Activated CD4-positive, alpha-beta T cell treated with anti-CD3 and anti-CD28 coated beads, Interleukin-2, amount 10 ng/mL, durations not matched to agents 7 days and 5 days (primary cell): ENCODE results near the gene MIA. TPM values are rescaled to one million over a fixed set of nuclear protein-coding genes. Genes with fewer than 3 reads are reported as not detected.
"Not testable (repeated sequence)": the region's sequence is repeated elsewhere in the genome, so short reads cannot be mapped to it uniquely, and the experiment has no call there.

ENCODE experiments used
- CTCF ChIA-PET: fragments of 350-600 bp; sonication (Branson Sonifier 250); formaldehyde crosslinking; loops from one replicate; lab custom pipeline; 2021; ENCODE audit warnings: antibody characterized with exemption; lab: Charles Lee
- POLR2A ChIA-PET: fragments of 350-600 bp; sonication (Branson Sonifier 250); formaldehyde crosslinking; loops from one replicate; lab custom pipeline; 2021; ENCODE audit warnings: antibody characterized with exemption; lab: Charles Lee
- DNase-seq: peaks from one replicate; pipeline ENCODE4 v3.0.0-alpha.2; 2020
- H3K27ac Mint-ChIP-seq: one replicate; pipeline ENCODE4 v1.8.0; 2021; ENCODE audit warnings: mild to moderate bottlenecking, moderate library complexity, mixed read lengths
- H3K27me3 Mint-ChIP-seq: one replicate; pipeline ENCODE4 v1.8.0; 2021; ENCODE audit warnings: mixed read lengths
- H3K36me3 Mint-ChIP-seq: one replicate; pipeline ENCODE4 v1.8.0; 2021; ENCODE audit warnings: low read depth, mixed read lengths
- H3K4me1 Mint-ChIP-seq: one replicate; pipeline ENCODE4 v1.8.0; 2021; ENCODE audit warnings: mixed read lengths
- H3K4me3 Mint-ChIP-seq: one replicate; pipeline ENCODE4 v1.8.0; 2021; ENCODE audit warnings: mild to moderate bottlenecking, moderate library complexity, mixed read lengths
- H3K9me3 Mint-ChIP-seq: one replicate; pipeline ENCODE4 v1.8.0; 2021; ENCODE audit warnings: mixed read lengths
- total RNA-seq, 2 experiments: library from RNA; stranded (reverse); gene quantifications; one replicate each; pipeline ENCODE4 v1.2.3, GENCODE V29; 2021

MIA gene
- total RNA-seq, 2 experiments from 2014 or later, result 0.89 TPM; not detected in 1

GRCh38 chr19:40808497-40808896, 33.2 kb downstream of the MIA start:
- peaks cover 14% of the 10 kb centered on the region for H3K27me3 Mint-ChIP-seq
- peaks cover 66% of the 10 kb centered on the region for H3K36me3 Mint-ChIP-seq
- ChIA-PET CTCF (interaction anchor here (0.5 to 4.3 kb wide), 6 partner anchors 31 to 1499 kb away, joined by 3 to 26 read pairs (median 8); partner anchors contain the start of genes ACTMAP, RAB4B and SNRPA), POLR2A (no interaction called here)
- no peak for DNase-seq
- H3K9me3 Mint-ChIP-seq, result no peaks in the 10 kb centered on the region
- no peak overlapping the region for H3K4me3 Mint-ChIP-seq
- H3K27ac Mint-ChIP-seq, result no peak overlapping the region
- peaks cover 81% of the 10 kb centered on the region for H3K4me1 Mint-ChIP-seq

GRCh38 chr19:40809358-40810086, 34.2 kb downstream of the MIA start:
- H3K36me3 Mint-ChIP-seq, result peaks cover 55% of the 10 kb centered on the region
- H3K27me3 Mint-ChIP-seq, result peaks cover 23% of the 10 kb centered on the region
- peak overlapping the region; percentile 15 for H3K4me3 Mint-ChIP-seq
- ChIA-PET POLR2A (no interaction called here), CTCF (interaction anchor here (1.1 to 1.3 kb wide), 3 partner anchors 10 to 54 kb away, joined by 3 read pairs; no protein-coding TSS in a partner anchor)
- H3K27ac Mint-ChIP-seq, result peak overlapping the region; percentile 60
- DNase-seq, result no peak
- peaks cover 73% of the 10 kb centered on the region for H3K4me1 Mint-ChIP-seq
- H3K9me3 Mint-ChIP-seq, result no peaks in the 10 kb centered on the region

- peaks cover 28% of the 10 kb centered on the region for H3K27me3 Mint-ChIP-seq
- H3K27ac Mint-ChIP-seq, result no peak overlapping the region
- no peak for DNase-seq
- no peaks in the 10 kb centered on the region for H3K9me3 Mint-ChIP-seq
- ChIA-PET CTCF (interaction anchor here (1.3 kb wide), 2 partner anchors 9 to 12 kb away, joined by 3 read pairs; no protein-coding TSS in a partner anchor), POLR2A (no interaction called here)
- peaks cover 50% of the 10 kb centered on the region for H3K36me3 Mint-ChIP-seq
- H3K4me1 Mint-ChIP-seq, result peaks cover 68% of the 10 kb centered on the region
- H3K4me3 Mint-ChIP-seq, result peak overlapping the region; percentile 84
These were observed 34.8 kb downstream of the MIA start for GRCh38 chr19:40810160-40810559.

- DNase-seq, result peak; percentile 61
- peaks cover 61% of the 10 kb centered on the region for H3K4me1 Mint-ChIP-seq
- CTCF ChIA-PET, result interaction anchor here (0.8 kb wide), 1 partner anchor 33 kb away, joined by 4 read pairs; the partner anchor contains the start of gene RAB4B
- peak overlapping the region; percentile 84 for H3K4me3 Mint-ChIP-seq
- H3K9me3 Mint-ChIP-seq, POLR2A ChIA-PET: not testable (repeated sequence)
- H3K27me3 Mint-ChIP-seq, result peaks cover 30% of the 10 kb centered on the region
- H3K36me3 Mint-ChIP-seq, result peaks cover 44% of the 10 kb centered on the region
- peak overlapping the region; percentile 86 for H3K27ac Mint-ChIP-seq
These were observed 35.5 kb downstream of the MIA start for GRCh38 chr19:40810649-40811408.

GRCh38 chr19:40811478-40812341, 36.4 kb downstream of the MIA start:
- Mint-ChIP-seq H3K4me1 (peaks cover 53% of the 10 kb centered on the region), H3K27me3 (peaks cover 34% of the 10 kb centered on the region), H3K27ac (peak overlapping the region; percentile 62), H3K9me3 (no peaks in the 10 kb centered on the region), H3K4me3 (peak overlapping the region; percentile 49), H3K36me3 (peaks cover 38% of the 10 kb centered on the region)
- DNase-seq, result no peak
- POLR2A ChIA-PET, result no interaction called here
- CTCF ChIA-PET, result interaction anchor here (0.8 to 1.0 kb wide), 2 partner anchors 9 to 34 kb away, joined by 4 read pairs; partner anchors contain the start of gene RAB4B

- H3K27me3 Mint-ChIP-seq, result peaks cover 34% of the 10 kb centered on the region
- H3K9me3 Mint-ChIP-seq, H3K4me3 Mint-ChIP-seq, DNase-seq, POLR2A ChIA-PET: not testable (repeated sequence)
- H3K36me3 Mint-ChIP-seq, result peaks cover 29% of the 10 kb centered on the region
- CTCF ChIA-PET, result interaction anchor here (1.0 kb wide), 1 partner anchor 9 kb away, joined by 4 read pairs; no protein-coding TSS in a partner anchor
- H3K4me1 Mint-ChIP-seq, result peaks cover 46% of the 10 kb centered on the region
- H3K27ac Mint-ChIP-seq, result peak overlapping the region; percentile 11
These were observed 37.2 kb downstream of the MIA start for GRCh38 chr19:40812571-40812970.

- H3K4me3 Mint-ChIP-seq, result no peak overlapping the region
- H3K4me1 Mint-ChIP-seq, result peaks cover 49% of the 10 kb centered on the region
- ChIA-PET CTCF (no interaction called here), POLR2A (no interaction called here)
- no peaks in the 10 kb centered on the region for H3K9me3 Mint-ChIP-seq
- peaks cover 23% of the 10 kb centered on the region for H3K36me3 Mint-ChIP-seq
- no peak for DNase-seq
- H3K27me3 Mint-ChIP-seq, result peaks cover 34% of the 10 kb centered on the region
- no peak overlapping the region for H3K27ac Mint-ChIP-seq
These were observed 37.9 kb downstream of the MIA start for GRCh38 chr19:40813182-40813581.

- CTCF ChIA-PET, result interaction anchor here (0.8 kb wide), 1 partner anchor 152 kb away, joined by 3 read pairs; no protein-coding TSS in a partner anchor
- Mint-ChIP-seq H3K27me3 (peaks cover 34% of the 10 kb centered on the region), H3K27ac (no peak overlapping the region), H3K4me3 (no peak overlapping the region), H3K36me3 (peaks cover 5% of the 10 kb centered on the region), H3K4me1 (peaks cover 52% of the 10 kb centered on the region), H3K9me3 (no peaks in the 10 kb centered on the region)
- POLR2A ChIA-PET, result no interaction called here
- no peak for DNase-seq
These were observed 39.9 kb downstream of the MIA start for GRCh38 chr19:40815223-40815622.

- POLR2A ChIA-PET, H3K36me3 Mint-ChIP-seq, H3K9me3 Mint-ChIP-seq: not testable (repeated sequence)
- peak; percentile 68 for DNase-seq
- Mint-ChIP-seq H3K27ac (peak overlapping the region; percentile 91), H3K4me3 (peak overlapping the region; percentile 68), H3K27me3 (peaks cover 18% of the 10 kb centered on the region), H3K4me1 (peaks cover 33% of the 10 kb centered on the region)
- CTCF ChIA-PET, result interaction anchor here (0.6 to 3.8 kb wide), 9 partner anchors 9 to 488 kb away, joined by 3 to 20 read pairs (median 4); no protein-coding TSS in a partner anchor
These were observed 43.4 kb downstream of the MIA start for GRCh38 chr19:40818480-40819399.

GRCh38 chr19:40819479-40820234, 44.3 kb downstream of the MIA start:
- peak; percentile 74 for DNase-seq
- Mint-ChIP-seq H3K4me1 (peaks cover 38% of the 10 kb centered on the region), H3K27ac (peak overlapping the region; percentile 67)
- POLR2A ChIA-PET, H3K4me3 Mint-ChIP-seq, H3K27me3 Mint-ChIP-seq, H3K9me3 Mint-ChIP-seq, H3K36me3 Mint-ChIP-seq: not testable (repeated sequence)
- CTCF ChIA-PET, result interaction anchor here (0.6 to 3.8 kb wide), 16 partner anchors 10 to 489 kb away, joined by 3 to 20 read pairs (median 3); partner anchors contain the start of gene SERTAD1

GRCh38 chr19:40822161-40822560, 46.8 kb downstream of the MIA start:
- POLR2A ChIA-PET, result no interaction called here
- peaks cover 10% of the 10 kb centered on the region for H3K36me3 Mint-ChIP-seq
- H3K27me3 Mint-ChIP-seq, result no peaks in the 10 kb centered on the region
- H3K4me3 Mint-ChIP-seq, result no peak overlapping the region
- peaks cover 51% of the 10 kb centered on the region for H3K4me1 Mint-ChIP-seq
- CTCF ChIA-PET, result interaction anchor here (0.6 to 3.8 kb wide), 2 partner anchors 13 to 16 kb away, joined by 3 to 20 read pairs; no protein-coding TSS in a partner anchor
- H3K27ac Mint-ChIP-seq, result no peak overlapping the region
- peaks cover 6% of the 10 kb centered on the region for H3K9me3 Mint-ChIP-seq
- DNase-seq, result no peak
